ENCODE results near the gene FERMT3.

Gene FERMT3

GRCh38 chr11:64264371-64264852, 57.9 kb downstream of the FERMT3 start:
- peaks cover 68% of the 10 kb centered on the region for H3K36me3 ChIP-seq (replicated peaks)
- no peak overlapping the region for H3K4me3 ChIP-seq (ENCODE audit: low read depth, low read length)
- in situ Hi-C loops (cut with HindIII; ENCODE audit: low pct_ligation_motif_present, low sequenced_read_pairs): no loop called here
- no peak for TF ChIP-seq CTCF (IDR thresholded peaks at IDR 0.05; ENCODE audit: low read depth, low read length, missing control alignments)
- no peaks in the 10 kb centered on the region for H3K27me3 ChIP-seq (replicated peaks)
- no peak overlapping the region for H3K27ac ChIP-seq
- DNase-seq: no peak

- in situ Hi-C loops (cut with HindIII; ENCODE audit: low pct_ligation_motif_present, low sequenced_read_pairs): no loop called here
- peaks cover 59% of the 10 kb centered on the region for H3K36me3 ChIP-seq (replicated peaks)
- H3K27me3 ChIP-seq (replicated peaks): no peaks in the 10 kb centered on the region
- DNase-seq: no peak
- no peak overlapping the region for H3K4me3 ChIP-seq (ENCODE audit: low read depth, low read length)
- TF ChIP-seq CTCF (IDR thresholded peaks at IDR 0.05; ENCODE audit: low read depth, low read length, missing control alignments): no peak
- H3K27ac ChIP-seq: no peak overlapping the region
Observed at GRCh38 chr11:64265176-64266160, 58.9 kb downstream of the FERMT3 start.

- no peak overlapping the region for H3K27ac ChIP-seq
- DNase-seq: peak; percentile 45
- no peak overlapping the region for H3K4me3 ChIP-seq (ENCODE audit: low read depth, low read length)
- H3K27me3 ChIP-seq (replicated peaks): no peaks in the 10 kb centered on the region
- no peak for TF ChIP-seq CTCF (IDR thresholded peaks at IDR 0.05; ENCODE audit: low read depth, low read length, missing control alignments)
- H3K36me3 ChIP-seq (replicated peaks): peaks cover 55% of the 10 kb centered on the region
- in situ Hi-C loops (cut with HindIII; ENCODE audit: low pct_ligation_motif_present, low sequenced_read_pairs): no loop called here
Observed at GRCh38 chr11:64266339-64266738, 59.8 kb downstream of the FERMT3 start.

- H3K27ac ChIP-seq: no peak overlapping the region
- DNase-seq: no peak
- TF ChIP-seq CTCF (IDR thresholded peaks at IDR 0.05; ENCODE audit: low read depth, low read length, missing control alignments): no peak
- H3K27me3 ChIP-seq (replicated peaks): no peaks in the 10 kb centered on the region
- in situ Hi-C loops (cut with HindIII; ENCODE audit: low pct_ligation_motif_present, low sequenced_read_pairs): no loop called here
- no peak overlapping the region for H3K4me3 ChIP-seq (ENCODE audit: low read depth, low read length)
- peaks cover 46% of the 10 kb centered on the region for H3K36me3 ChIP-seq (replicated peaks)
Observed at GRCh38 chr11:64267207-64267945, 60.9 kb downstream of the FERMT3 start.

GRCh38 chr11:64268025-64268892, 61.7 kb downstream of the FERMT3 start:
- H3K27ac ChIP-seq: peak overlapping the region; percentile 66
- in situ Hi-C loops (cut with HindIII; ENCODE audit: low pct_ligation_motif_present, low sequenced_read_pairs): no loop called here
- H3K4me3 ChIP-seq (ENCODE audit: low read depth, low read length): peak overlapping the region; percentile 75
- TF ChIP-seq CTCF (IDR thresholded peaks at IDR 0.05; ENCODE audit: low read depth, low read length, missing control alignments): no peak
- peak; percentile 35 for DNase-seq
- no peaks in the 10 kb centered on the region for H3K27me3 ChIP-seq (replicated peaks)
- peaks cover 40% of the 10 kb centered on the region for H3K36me3 ChIP-seq (replicated peaks)

Measured in brain microvascular endothelial cell (primary cell).